Kidney (tissue), 14 donors: ENCODE measurements around the gene SLC6A19. TPM values are rescaled to one million over a fixed set of nuclear protein-coding genes. Genes with fewer than 3 reads are reported as not detected.

Source experiments
- DNase-seq, 5 donors: peaks; one replicate each; pipeline ENCODE4 v3.0.0-alpha.2; 2013 to 2020
- FAIRE-seq: peaks from 2 replicates; lab custom pipeline; 2012; peaks lifted over from hg19 to GRCh38; lab: Jason Lieb, UNC
- H3K27ac ChIP-seq, 2 donors: one replicate each; pipeline ENCODE4 v1.7.0; 2013; ENCODE audit warnings: low read depth in 2 of 2, low read length in 2 of 2, inconsistent platforms in 1 of 2
- H3K27me3 ChIP-seq: one replicate; pipeline ENCODE4 v1.7.1; 2013; ENCODE audit warnings: low read length, inconsistent platforms; ENCODE audit not compliant: control insufficient read depth, insufficient read depth
- H3K36me3 ChIP-seq, 3 donors: one replicate each; pipeline versions ENCODE4 v1.7.0 to v1.7.1; 2013; ENCODE audit warnings: low read length in 3 of 3, control low read depth in 1 of 3, inconsistent platforms in 1 of 3; ENCODE audit not compliant: insufficient read depth in 3 of 3, control insufficient read depth in 2 of 3
- H3K4me1 ChIP-seq, 3 donors: one replicate each; pipeline versions ENCODE4 v1.7.0 to v1.7.1; 2013; ENCODE audit warnings: low read length in 3 of 3, inconsistent platforms in 1 of 3, low read depth in 1 of 3; ENCODE audit not compliant: control insufficient read depth in 2 of 3, insufficient read depth in 2 of 3
- H3K4me3 ChIP-seq, 3 donors: one replicate each; pipeline versions ENCODE4 v1.7.0 to v1.8.1; 2013; ENCODE audit warnings: low read length in 3 of 3, control low read depth in 1 of 3, inconsistent platforms in 1 of 3
- H3K9ac ChIP-seq, 3 donors: one replicate each; pipeline versions ENCODE4 v1.7.0 to v1.7.1; 2013; ENCODE audit warnings: low read length in 3 of 3, control low read depth in 1 of 3, inconsistent platforms in 1 of 3
- H3K9me3 ChIP-seq, 3 donors: one replicate each; pipeline versions ENCODE4 v1.7.0 to v1.7.1; 2013; ENCODE audit warnings: low read length in 3 of 3, control low read depth in 1 of 3, inconsistent platforms in 1 of 3; ENCODE audit not compliant: control insufficient read depth in 2 of 3, insufficient read depth in 1 of 3
- CTCF ChIP-seq: IDR thresholded peaks from 3 replicates; pipeline ENCODE4 v1.5.1; 2012; ENCODE audit warnings: mild to moderate bottlenecking, moderate library complexity, borderline replicate concordance; ENCODE audit not compliant: insufficient read depth; ENCODE audit errors: extremely low read depth
- intact Hi-C: fragments of 100-400 bp; cut with DNase I; formaldehyde crosslinking; loops from one replicate; pipeline ENCODE4 v1.11.1; 2022
- polyA plus RNA-seq: library from polyadenylated mRNA; stranded (reverse); fragments of 350-450 nt; fragmentation: Illumina TruSeq; extraction: RNeasy Lipid Tissue Mini Kit (QIAGEN cat#74804); gene quantifications from one replicate; pipeline ENCODE4 v1.2.3, GENCODE V29; 2014; ENCODE audit warnings: low read depth, low replicate concordance; ENCODE audit not compliant: insufficient read depth
- total RNA-seq: library from RNA; stranded (reverse); fragmentation: NEBNext Ultra II Directional; extraction: Animal tissue kit (Norgen Biotek cat#: 25700); gene quantifications from one replicate; pipeline ENCODE4 v1.2.1, GENCODE V29; 2021
- donor health status: control.
- donor health status: control.
- donor health status: control.
- donor health status: control.
- donor health status: control.
- donor health status: DM: yes; HTN: yes; CAD: no.
- donor health status: Normal renal cell carcinoma (clear cell type).

Gene SLC6A19
- total and polyA plus RNA-seq, 2 donors from 2014 or later, result 2.2 to 69.3 TPM

GRCh38 chr5:1245905-1246576 is 44.6 kb downstream of the SLC6A19 start:
- TF ChIP-seq CTCF, result no peak
- Histone ChIP-seq H3K9ac (no peak overlapping the region), H3K4me3 (no peak overlapping the region), H3K27me3 (no peaks in the 10 kb centered on the region), H3K36me3 (no peaks in the 10 kb centered on the region), H3K27ac (no peak overlapping the region), H3K4me1 (no peaks in the 10 kb centered on the region), H3K9me3 (no peaks in the 10 kb centered on the region)
- DNase-seq (peak in 1 of 5 donors; percentile 31), FAIRE-seq (no peak)
- intact Hi-C loops, result no loop called here

- intact Hi-C loops, result no loop called here
- no peaks in the 10 kb centered on the region for H3K9me3 ChIP-seq
- TF ChIP-seq CTCF, result no peak
- no peak overlapping the region for H3K4me3 ChIP-seq
- H3K27me3 ChIP-seq, result no peaks in the 10 kb centered on the region
- H3K27ac ChIP-seq, result no peak overlapping the region
- H3K9ac ChIP-seq, result no peak overlapping the region
- DNase-seq (peak in 4 of 5 donors; percentile 90 to 95 (median 95)), FAIRE-seq (no peak)
- H3K4me1 ChIP-seq, result no peaks in the 10 kb centered on the region
- H3K36me3 ChIP-seq, result no peaks in the 10 kb centered on the region
These were observed 45.5 kb downstream of the SLC6A19 start for GRCh38 chr5:1246711-1247431.

DNA sequence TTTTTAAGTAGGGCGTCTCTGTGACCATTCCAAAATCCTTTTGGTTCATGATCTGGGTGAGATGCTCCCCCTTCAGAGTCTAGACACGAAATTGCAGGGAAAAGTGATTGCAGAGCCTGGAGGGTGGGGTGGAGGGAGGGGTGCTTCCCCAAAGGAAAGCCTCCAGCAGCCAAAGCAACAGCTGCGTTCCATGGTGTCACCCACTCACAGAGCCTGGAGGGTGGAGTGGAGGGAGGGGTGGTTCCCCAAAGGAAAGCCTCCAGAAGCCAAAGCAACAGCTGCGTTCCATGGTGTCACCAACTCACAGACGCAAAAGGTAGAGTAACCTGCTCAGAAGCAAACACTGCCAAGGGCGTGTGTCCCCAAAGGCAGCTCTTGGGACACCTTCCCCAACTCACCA is 46.4 kb downstream of the SLC6A19 start:
- no peak overlapping the region for H3K4me3 ChIP-seq

More for the DNA sequence above, 46.4 kb downstream of the SLC6A19 start:
- Histone ChIP-seq H3K9ac (no peak overlapping the region), H3K27ac (no peak overlapping the region), H3K27me3 (no peaks in the 10 kb centered on the region), H3K36me3 (no peaks in the 10 kb centered on the region), H3K4me1 (no peaks in the 10 kb centered on the region), H3K9me3 (no peaks in the 10 kb centered on the region)
- no peak for FAIRE-seq
- TF ChIP-seq CTCF, result no peak
- intact Hi-C loops, result no loop called here
- DNase-seq, result no peak
